NCI-H748 treated with DMSO at 0.1 percent for 48 hours (cell line): ENCODE data around the gene TBC1D32.
"Not testable (repeated sequence)": the region's sequence is repeated elsewhere in the genome, so short reads cannot be mapped to it uniquely, and the experiment has no call there.

Source experiments
- DNase-seq: peaks from one replicate; lab custom pipeline; 2025; lab: John Stamatoyannopoulos, UW

TBC1D32 gene

GRCh38 chr6:121213341-121213740 lies 120.9 kb downstream of the TBC1D32 start:
- not testable (repeated sequence) for DNase-seq

GRCh38 chr6:121210943-121211342 lies 123.3 kb downstream of the TBC1D32 start:
- DNase-seq = no peak

GRCh38 chr6:121205569-121205968 lies 128.7 kb downstream of the TBC1D32 start:
- no peak for DNase-seq

- DNase-seq = no peak
Measured at GRCh38 chr6:121201105-121201504, 133.2 kb downstream of the TBC1D32 start.

GRCh38 chr6:121196042-121196441 lies 138.2 kb downstream of the TBC1D32 start:
- DNase-seq = not testable (repeated sequence)

GRCh38 chr6:121190122-121190521 lies 144.2 kb downstream of the TBC1D32 start:
- no peak for DNase-seq

GRCh38 chr6:121188356-121188755 lies 145.9 kb downstream of the TBC1D32 start:
- no peak for DNase-seq

- no peak for DNase-seq
Measured at GRCh38 chr6:121187833-121188200, 146.5 kb downstream of the TBC1D32 start.

GRCh38 chr6:121187200-121187832 lies 147.0 kb downstream of the TBC1D32 start:
- DNase-seq = no peak

- DNase-seq = no peak
Measured at GRCh38 chr6:121183742-121184141, 150.5 kb downstream of the TBC1D32 start.

GRCh38 chr6:121175827-121176226 lies 158.5 kb downstream of the TBC1D32 start:
- DNase-seq = no peak

- not testable (repeated sequence) for DNase-seq
Measured at GRCh38 chr6:121172451-121172850, 161.8 kb downstream of the TBC1D32 start.

GRCh38 chr6:121171879-121172278 lies 162.4 kb downstream of the TBC1D32 start:
- no peak for DNase-seq

- DNase-seq = no peak
Measured at GRCh38 chr6:121161886-121162285, 172.4 kb downstream of the TBC1D32 start.

- no peak for DNase-seq
Measured at GRCh38 chr6:121160276-121160675, 174.0 kb downstream of the TBC1D32 start.

GRCh38 chr6:121158891-121159290 lies 175.4 kb downstream of the TBC1D32 start:
- DNase-seq = no peak

GRCh38 chr6:121158438-121158837 lies 175.8 kb downstream of the TBC1D32 start:
- DNase-seq = no peak

GRCh38 chr6:121157906-121158305 lies 176.4 kb downstream of the TBC1D32 start:
- DNase-seq = no peak

- no peak for DNase-seq
Measured at GRCh38 chr6:121143476-121143875, 190.8 kb downstream of the TBC1D32 start.

GRCh38 chr6:121142093-121142492 lies 192.2 kb downstream of the TBC1D32 start:
- DNase-seq = no peak

GRCh38 chr6:121135425-121135824 lies 198.9 kb downstream of the TBC1D32 start:
- no peak for DNase-seq

- no peak for DNase-seq
Measured at GRCh38 chr6:121134922-121135321, 199.4 kb downstream of the TBC1D32 start.

- no peak for DNase-seq
Measured at GRCh38 chr6:121124600-121124999, 209.7 kb downstream of the TBC1D32 start.

GRCh38 chr6:121112356-121112755 lies 221.9 kb downstream of the TBC1D32 start:
- no peak for DNase-seq
